HUDEP-2 (cell line): ENCODE results near the gene ZNF746.
"Not testable (repeated sequence)": the region's sequence is repeated elsewhere in the genome, so short reads cannot be mapped to it uniquely, and the experiment has no call there.

Source experiments
- DNase-seq, 76 experiments: peaks; one replicate each; lab custom pipeline; 2025; ENCODE audit not compliant: unreplicated experiment in 76 of 76; lab: John Stamatoyannopoulos, UW

Gene ZNF746

GRCh38 chr7:149497467-149498261 lies at the start of gene ZNF746:
Gene ZNF746 (minus strand): TSS chr7:149497809. CDS start chr7:149497536, 273 bp downstream.
- DNase-seq: peak in 72 of 76 experiments; percentile 9 to 84 (median 67)

- peak in 1 of 76 experiments; percentile 2 for DNase-seq
These were observed 49.5 kb upstream of the ZNF746 start for GRCh38 chr7:149547126-149547525.

GRCh38 chr7:149546331-149546730 lies 48.7 kb upstream of the ZNF746 start:
- DNase-seq: no peak

DNA sequence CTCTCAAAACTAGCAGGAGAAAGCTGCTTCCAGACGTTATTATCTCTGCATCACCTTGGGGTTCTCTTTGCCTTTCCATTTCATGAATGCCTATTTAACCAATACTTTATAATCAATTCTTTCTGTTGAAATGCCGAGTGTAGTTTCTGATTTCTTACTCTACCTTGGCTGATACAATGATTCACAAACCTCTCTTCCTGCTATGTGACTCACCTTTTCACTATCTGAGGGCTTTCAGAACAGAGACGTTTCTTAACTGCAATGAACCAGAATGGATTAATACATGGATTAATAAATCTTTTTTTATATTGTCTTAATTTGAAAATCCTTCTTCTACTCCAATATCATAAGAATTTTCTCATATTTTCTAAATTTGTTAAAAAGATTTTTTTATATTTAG lies 46.4 kb upstream of the ZNF746 start:
- no peak for DNase-seq

DNA sequence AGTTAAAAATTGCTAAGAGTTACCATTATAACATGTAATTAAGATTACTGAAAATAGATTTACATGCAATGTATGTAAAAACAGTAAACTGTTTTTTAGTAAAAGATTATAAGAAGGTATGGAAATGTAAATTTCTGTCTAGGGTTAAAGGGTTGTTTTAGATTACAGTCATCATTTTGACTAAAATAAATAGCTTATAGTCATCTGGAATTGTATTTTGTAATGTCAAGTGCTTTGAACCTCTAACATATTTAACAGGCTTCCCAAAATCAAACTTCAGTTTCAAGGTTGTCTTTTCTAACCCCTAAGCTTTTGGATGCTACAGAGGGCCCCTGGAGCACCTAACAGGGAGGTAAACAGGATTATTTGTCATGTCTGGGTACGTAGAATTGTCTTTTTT lies 35.0 kb upstream of the ZNF746 start:
- DNase-seq: no peak

DNA sequence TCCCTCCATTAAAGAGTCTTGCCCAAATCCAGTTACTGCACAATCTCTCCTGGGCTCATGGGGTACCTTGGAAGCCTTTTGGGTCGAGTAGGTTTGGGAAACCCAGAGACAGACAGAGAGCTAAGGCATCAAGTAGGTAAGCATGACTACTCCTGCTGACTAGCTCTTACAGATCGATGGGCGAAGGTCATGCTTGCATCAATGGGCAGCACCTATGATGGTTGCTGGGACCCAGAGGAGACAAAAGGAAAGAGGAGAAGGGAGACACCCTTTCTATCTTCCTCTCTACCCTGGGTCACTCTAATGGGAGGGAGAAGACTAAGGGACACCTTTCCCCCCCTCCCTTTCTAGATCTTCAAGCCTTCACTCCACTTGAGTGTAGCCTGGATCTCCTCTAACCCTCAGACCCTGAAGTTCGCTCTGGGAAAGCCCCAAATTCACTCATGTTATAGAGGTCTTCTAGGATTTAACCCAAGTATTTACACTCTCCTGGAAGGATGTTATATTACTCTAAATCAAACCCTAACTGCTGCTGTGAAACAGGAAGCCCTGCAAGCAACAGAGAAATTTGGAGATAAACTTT lies 31.6 kb upstream of the ZNF746 start:
- no peak for DNase-seq

DNA sequence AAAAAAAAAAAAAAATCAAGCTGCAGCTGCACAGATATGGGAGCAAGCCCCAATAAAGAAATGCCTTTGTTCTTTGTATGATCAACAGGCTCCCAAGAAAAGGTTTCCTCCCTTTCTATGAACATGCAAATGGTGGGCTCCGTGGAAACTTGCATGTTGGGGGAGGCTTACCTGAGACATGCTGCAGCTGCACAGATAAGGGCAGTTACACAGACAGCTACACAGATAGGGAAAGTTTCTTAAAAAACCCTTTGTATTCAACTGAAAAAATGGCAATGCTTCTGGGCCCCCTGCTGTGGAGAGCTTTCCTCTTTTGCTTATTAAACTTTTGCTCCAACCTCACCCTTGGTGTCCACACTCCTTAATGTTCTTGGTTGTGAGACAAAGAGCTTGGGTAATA lies 29.8 kb upstream of the ZNF746 start:
- DNase-seq: no peak

GRCh38 chr7:149525280-149525679 lies 27.7 kb upstream of the ZNF746 start:
- DNase-seq: no peak

GRCh38 chr7:149524394-149524793 lies 26.8 kb upstream of the ZNF746 start:
- DNase-seq: no peak

- no peak for DNase-seq
These were observed 12.6 kb upstream of the ZNF746 start for GRCh38 chr7:149510248-149510647.

- DNase-seq: no peak
These were observed 12.2 kb upstream of the ZNF746 start for GRCh38 chr7:149509774-149510173.

DNA sequence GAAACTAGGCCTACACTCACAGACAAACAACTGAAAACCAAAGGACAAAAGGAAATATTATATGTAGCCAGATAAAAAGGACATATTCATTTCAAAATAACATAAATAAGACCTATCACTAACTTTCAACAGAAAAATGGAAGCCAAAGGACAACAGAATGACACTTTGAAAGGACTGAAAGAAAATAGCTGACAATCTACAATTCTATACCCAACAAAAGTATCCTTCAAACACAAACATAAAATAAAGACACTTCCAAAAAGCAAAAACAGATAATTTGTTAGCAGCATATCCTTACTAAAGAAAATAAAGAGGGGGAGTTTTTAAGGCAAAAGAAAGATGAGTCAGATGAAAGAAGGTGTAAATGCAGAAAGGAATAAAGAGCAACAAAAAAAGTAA lies 7.9 kb upstream of the ZNF746 start:
- no peak for DNase-seq

- DNase-seq: no peak
These were observed 4.0 kb upstream of the ZNF746 start for GRCh38 chr7:149501651-149502050.

GRCh38 chr7:149500910-149501309 lies 3.3 kb upstream of the ZNF746 start:
- DNase-seq: no peak

DNA sequence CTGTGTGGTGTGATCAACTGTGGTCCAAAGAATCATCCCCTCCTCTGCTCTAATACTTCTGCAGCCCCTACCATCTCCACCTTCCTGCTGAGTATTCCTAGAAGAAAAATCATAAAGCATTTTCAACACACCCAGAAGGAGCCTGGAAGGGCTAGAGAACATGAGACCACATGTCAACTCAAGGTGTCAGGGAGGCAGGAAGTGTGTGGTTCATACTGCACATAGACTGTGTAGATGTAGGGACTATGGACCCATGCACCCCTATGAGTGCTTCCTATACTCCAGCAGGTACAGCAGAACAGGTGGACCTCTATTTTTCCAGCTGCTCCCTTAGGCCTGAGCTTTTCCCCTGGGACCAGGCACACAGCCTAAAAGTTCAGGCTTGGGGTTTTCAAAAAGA lies 2.6 kb upstream of the ZNF746 start:
- no peak for DNase-seq

GRCh38 chr7:149498811-149499210 lies 1.2 kb upstream of the ZNF746 start:
- DNase-seq: peak in 56 of 76 experiments; percentile 4 to 83 (median 47)

- DNase-seq: peak in 29 of 76 experiments; percentile 2 to 52 (median 19)
These were observed 792 bp downstream of the ZNF746 start for GRCh38 chr7:149496642-149497391.

GRCh38 chr7:149495785-149496641 lies 1.6 kb downstream of the ZNF746 start:
- peak in 63 of 76 experiments; percentile 0 to 67 (median 26) for DNase-seq

DNA sequence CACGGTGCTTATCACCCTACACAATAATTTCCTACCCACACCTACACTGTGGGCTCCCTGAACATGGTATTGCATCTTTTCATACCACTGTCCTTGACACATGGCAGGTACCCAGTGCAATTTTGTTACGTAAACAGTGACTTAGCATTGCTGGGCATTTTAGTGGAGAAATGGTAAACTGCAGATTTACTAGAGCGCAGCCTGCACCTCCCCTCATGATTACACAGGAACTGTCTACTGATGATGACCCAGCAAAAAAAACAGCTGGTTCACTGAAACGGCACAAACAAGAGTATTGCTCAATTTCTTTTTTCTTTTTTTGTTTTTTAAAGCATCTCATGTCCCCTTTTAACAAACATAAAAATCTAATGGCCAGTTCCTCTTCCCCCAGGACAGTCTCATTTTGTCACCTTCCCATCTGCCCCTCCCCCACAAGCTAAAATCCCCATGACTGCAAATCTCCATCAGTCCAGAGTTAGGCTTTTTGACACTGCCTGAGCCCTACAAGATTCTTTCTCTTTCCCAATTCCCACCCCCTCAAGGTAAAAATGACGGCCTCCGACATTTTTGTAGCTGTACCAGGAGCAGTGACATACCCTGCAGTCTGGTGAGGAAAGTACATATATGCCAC lies 2.8 kb downstream of the ZNF746 start:
- DNase-seq: peak in 5 of 76 experiments; percentile 1 to 25 (median 11)

GRCh38 chr7:149493975-149494374 lies 3.6 kb downstream of the ZNF746 start:
- not testable (repeated sequence) for DNase-seq
